Effector memory CD4-positive, alpha-beta T cell (primary cell): ENCODE measurements around the gene PARP14.
"Not testable (repeated sequence)": the region's sequence is repeated elsewhere in the genome, so short reads cannot be mapped to it uniquely, and the experiment has no call there.

Experiments used
- DNase-seq, 3 donors: peaks; one replicate each; pipeline ENCODE4 v3.0.0-alpha.2; 2020
- H3K27ac ChIP-seq: 2 replicates; pipeline ENCODE4 v1.7.0; 2013; ENCODE audit warnings: mild to moderate bottlenecking, low read length, moderate library complexity; ENCODE audit not compliant: insufficient read depth, poor library complexity, severe bottlenecking
- H3K27me3 ChIP-seq: replicated peaks from 2 replicates; pipeline ENCODE4 v1.7.0; 2013; ENCODE audit warnings: mild to moderate bottlenecking, low read length; ENCODE audit not compliant: insufficient read depth, control insufficient read depth, poor library complexity, severe bottlenecking
- H3K36me3 ChIP-seq: 2 replicates; pipeline ENCODE4 v1.7.0; 2013; ENCODE audit warnings: mild to moderate bottlenecking, low read length, moderate library complexity; ENCODE audit not compliant: control insufficient read depth, insufficient read depth
- H3K4me1 ChIP-seq: 2 replicates; pipeline ENCODE4 v1.7.0; 2013; ENCODE audit warnings: low read length, mild to moderate bottlenecking; ENCODE audit not compliant: control insufficient read depth, insufficient read depth, poor library complexity, severe bottlenecking
- H3K4me3 ChIP-seq: 2 replicates; pipeline ENCODE4 v1.7.0; 2013; ENCODE audit warnings: low read length, low read depth, mild to moderate bottlenecking; ENCODE audit not compliant: insufficient read depth, poor library complexity, severe bottlenecking
- H3K9me3 ChIP-seq: 2 replicates; pipeline ENCODE4 v1.7.0; 2013; ENCODE audit warnings: mild to moderate bottlenecking, low read length, moderate library complexity; ENCODE audit not compliant: control insufficient read depth

Gene PARP14

DNA sequence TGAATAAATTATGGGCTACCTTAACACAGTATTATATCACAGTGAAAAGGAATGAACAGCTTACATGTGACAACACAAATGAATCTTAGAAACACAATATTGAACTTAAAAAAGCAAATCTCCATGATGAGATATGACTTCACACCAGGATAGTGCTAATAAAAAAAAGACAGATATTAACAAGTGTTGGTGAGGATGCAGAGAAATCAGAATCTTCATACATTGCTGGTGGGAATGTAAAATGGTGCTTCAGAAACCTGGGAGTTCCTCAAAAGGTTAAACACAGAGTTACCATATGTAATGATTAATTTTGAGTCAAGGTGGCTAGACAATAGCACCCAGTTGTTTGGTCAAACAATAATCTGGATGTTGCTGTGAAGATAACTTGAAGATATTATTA is 61.6 kb downstream of the PARP14 start:
- Histone ChIP-seq H3K4me1 (no peaks in the 10 kb centered on the region), H3K27ac (no peak overlapping the region), H3K27me3 (no peaks in the 10 kb centered on the region), H3K36me3 (peaks cover 20% of the 10 kb centered on the region), H3K4me3 (no peak overlapping the region), H3K9me3 (no peaks in the 10 kb centered on the region)
- DNase-seq = no peak

GRCh38 chr3:122743581-122744120 is 63.0 kb downstream of the PARP14 start:
- H3K9me3 ChIP-seq = no peaks in the 10 kb centered on the region
- no peaks in the 10 kb centered on the region for H3K27me3 ChIP-seq
- H3K4me3 ChIP-seq = no peak overlapping the region
- no peaks in the 10 kb centered on the region for H3K4me1 ChIP-seq
- peaks cover 23% of the 10 kb centered on the region for H3K36me3 ChIP-seq
- no peak overlapping the region for H3K27ac ChIP-seq
- no peak for DNase-seq

- H3K36me3 ChIP-seq = peaks cover 14% of the 10 kb centered on the region
- H3K27me3 ChIP-seq = no peaks in the 10 kb centered on the region
- no peak overlapping the region for H3K4me3 ChIP-seq
- H3K9me3 ChIP-seq = no peaks in the 10 kb centered on the region
- no peak overlapping the region for H3K27ac ChIP-seq
- H3K4me1 ChIP-seq = no peaks in the 10 kb centered on the region
- DNase-seq = no peak
Observed at GRCh38 chr3:122745369-122746021, 64.9 kb downstream of the PARP14 start.

- not testable (repeated sequence) for DNase-seq, H3K9me3 ChIP-seq, H3K27ac ChIP-seq, H3K4me1 ChIP-seq, H3K27me3 ChIP-seq, H3K4me3 ChIP-seq
- peaks cover 12% of the 10 kb centered on the region for H3K36me3 ChIP-seq
Observed at GRCh38 chr3:122747295-122747694, 66.7 kb downstream of the PARP14 start.

DNA sequence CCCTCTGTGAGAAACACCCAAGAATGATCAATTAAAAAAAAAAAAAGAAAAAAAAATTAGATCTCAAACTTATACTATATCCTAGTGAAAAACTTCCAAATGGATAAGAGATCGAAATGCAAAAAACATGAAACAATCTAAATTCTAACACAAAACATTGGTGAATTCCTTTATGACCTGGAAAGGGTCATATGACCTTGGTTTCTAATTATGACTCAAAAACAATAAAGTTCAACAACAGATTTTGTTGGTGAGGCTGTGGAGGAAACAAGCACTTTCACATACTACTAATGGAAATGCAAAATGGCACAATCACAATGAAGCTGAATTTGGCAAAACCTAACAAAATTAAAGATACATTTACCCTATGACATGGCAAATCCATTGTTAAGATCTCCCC is 67.7 kb downstream of the PARP14 start:
- Histone ChIP-seq H3K4me1 (no peaks in the 10 kb centered on the region), H3K36me3 (peaks cover 4% of the 10 kb centered on the region), H3K27me3 (no peaks in the 10 kb centered on the region), H3K4me3 (no peak overlapping the region), H3K9me3 (no peaks in the 10 kb centered on the region), H3K27ac (no peak overlapping the region)
- DNase-seq = no peak

- Histone ChIP-seq H3K27ac (no peak overlapping the region), H3K36me3 (peaks cover 12% of the 10 kb centered on the region), H3K4me3 (no peak overlapping the region), H3K4me1 (no peaks in the 10 kb centered on the region), H3K27me3 (no peaks in the 10 kb centered on the region), H3K9me3 (no peaks in the 10 kb centered on the region)
- DNase-seq = no peak
Observed at GRCh38 chr3:122754929-122755328, 74.3 kb downstream of the PARP14 start.

- H3K4me1 ChIP-seq = no peaks in the 10 kb centered on the region
- DNase-seq = no peak
- H3K9me3 ChIP-seq = no peaks in the 10 kb centered on the region
- no peak overlapping the region for H3K4me3 ChIP-seq
- no peaks in the 10 kb centered on the region for H3K27me3 ChIP-seq
- no peak overlapping the region for H3K27ac ChIP-seq
- H3K36me3 ChIP-seq = peaks cover 15% of the 10 kb centered on the region
Observed at GRCh38 chr3:122755491-122755890, 74.9 kb downstream of the PARP14 start.

GRCh38 chr3:122758877-122759560 is 78.4 kb downstream of the PARP14 start:
- no peak for DNase-seq
- Histone ChIP-seq H3K27ac (no peak overlapping the region), H3K9me3 (no peaks in the 10 kb centered on the region), H3K4me3 (no peak overlapping the region), H3K36me3 (peaks cover 16% of the 10 kb centered on the region), H3K27me3 (no peaks in the 10 kb centered on the region), H3K4me1 (no peaks in the 10 kb centered on the region)

DNA sequence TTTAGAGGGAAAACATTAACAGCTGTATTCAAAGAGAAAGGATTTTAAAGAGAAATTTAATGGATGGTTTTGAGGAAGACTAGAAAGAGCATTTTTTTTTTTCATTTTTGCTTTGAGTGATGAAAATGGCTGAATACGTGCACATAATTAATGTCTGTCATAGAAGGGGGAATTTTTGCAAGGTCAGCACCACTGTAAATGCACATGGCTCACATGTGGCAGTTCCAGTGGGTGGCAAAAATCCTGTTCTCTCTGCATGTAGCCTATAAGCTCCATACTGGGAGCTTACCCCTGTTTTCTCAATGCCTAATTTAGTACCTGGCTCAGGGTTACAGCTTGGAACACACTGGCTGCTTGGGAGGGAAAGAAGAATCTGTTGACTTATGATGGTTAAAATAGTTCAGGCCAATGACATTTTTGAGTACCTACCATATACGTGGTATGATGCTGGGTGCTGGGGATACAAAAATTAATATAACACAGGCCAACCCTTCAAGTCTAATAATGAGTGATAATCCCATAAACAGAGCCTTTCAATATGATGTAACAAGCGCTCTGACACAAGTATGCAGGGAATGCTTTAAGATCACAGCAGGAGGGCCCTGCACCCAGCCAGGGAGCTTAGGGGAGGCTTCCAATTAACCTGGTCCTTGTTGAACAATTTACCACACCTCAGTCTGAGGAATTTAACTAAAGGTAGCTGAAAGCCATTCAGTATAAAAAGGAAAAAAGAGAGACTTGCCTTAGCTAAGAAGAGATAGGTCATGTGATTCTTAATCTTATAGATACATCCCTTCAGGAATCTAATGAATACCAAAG is 80.0 kb downstream of the PARP14 start:
- no peaks in the 10 kb centered on the region for H3K27me3 ChIP-seq
- DNase-seq = no peak
- H3K36me3 ChIP-seq = peaks cover 4% of the 10 kb centered on the region
- no peak overlapping the region for H3K4me3 ChIP-seq
- H3K9me3 ChIP-seq = no peaks in the 10 kb centered on the region
- H3K27ac ChIP-seq = no peak overlapping the region
- H3K4me1 ChIP-seq = no peaks in the 10 kb centered on the region

GRCh38 chr3:122766430-122766829 is 85.8 kb downstream of the PARP14 start:
- H3K4me1 ChIP-seq = no peaks in the 10 kb centered on the region
- H3K4me3 ChIP-seq = no peak overlapping the region
- H3K36me3 ChIP-seq = no peaks in the 10 kb centered on the region
- no peaks in the 10 kb centered on the region for H3K27me3 ChIP-seq
- DNase-seq = no peak
- no peaks in the 10 kb centered on the region for H3K9me3 ChIP-seq
- H3K27ac ChIP-seq = no peak overlapping the region
